Head of caudate nucleus (tissue), 42 donors: ENCODE data around the gene GKN1.
A peak's percentile ranks its signal among the peaks of the same experiment; 100 is the strongest.

Experiments used
- DNase-seq, 42 donors: peaks; one replicate each; pipeline versions ENCODE4 v3.0.0 to v3.0.0-alpha.2; 2020 to 2021; ENCODE audit warnings: mixed read lengths in 7 of 42
- intact Hi-C: fragments of 100-400 bp; cut with DNase I; formaldehyde crosslinking; loops from one replicate; pipeline ENCODE4 v1.15.0; 2022

GKN1 gene

GRCh38 chr2:68974251-68974650, at the start of gene GKN1:
GKN1 (plus strand) TSS chr2:68974636; CDS start chr2:68974678, 42 bp downstream.
- no peak for DNase-seq
- intact Hi-C loops: no loop called here

- peak in 22 of 42 donors; percentile 14 to 73 (median 50) for DNase-seq
- intact Hi-C loops: loop anchor here (10.0 kb wide), 1 partner anchor 461 kb away; the partner anchor contains the start of genes APLF and FBXO48
Observed at GRCh38 chr2:68925295-68925896, 49.0 kb upstream of the GKN1 start.

GRCh38 chr2:68926796-68927195, 47.6 kb upstream of the GKN1 start:
- intact Hi-C loops: loop anchor here (10.0 kb wide), 1 partner anchor 462 kb away; the partner anchor contains the start of genes APLF and FBXO48
- DNase-seq: peak in 1 of 42 donors; percentile 31

- intact Hi-C loops: no loop called here
- no peak for DNase-seq
Observed at GRCh38 chr2:68931149-68931711, 43.2 kb upstream of the GKN1 start.

GRCh38 chr2:68931799-68932198, 42.6 kb upstream of the GKN1 start:
- DNase-seq: peak in 1 of 42 donors; percentile 12
- intact Hi-C loops: no loop called here

GRCh38 chr2:68932402-68932801, 42.0 kb upstream of the GKN1 start:
- intact Hi-C loops: no loop called here
- peak in 1 of 42 donors; percentile 13 for DNase-seq

- peak in 1 of 42 donors; percentile 14 for DNase-seq
- intact Hi-C loops: no loop called here
Observed at GRCh38 chr2:68934021-68934420, 40.4 kb upstream of the GKN1 start.

- intact Hi-C loops: no loop called here
- DNase-seq: peak in 1 of 42 donors; percentile 26
Observed at GRCh38 chr2:68935471-68935870, 39.0 kb upstream of the GKN1 start.

- intact Hi-C loops: no loop called here
Observed at GRCh38 chr2:68936427-68936826, 38.0 kb upstream of the GKN1 start.

GRCh38 chr2:68936889-68937288, 37.5 kb upstream of the GKN1 start:
- intact Hi-C loops: no loop called here
- DNase-seq: peak in 1 of 42 donors; percentile 13

More at GRCh38 chr2:68936427-68936826, 38.0 kb upstream of the GKN1 start:
- peak in 1 of 42 donors; percentile 21 for DNase-seq

- DNase-seq: peak in 1 of 42 donors; percentile 28
- intact Hi-C loops: no loop called here
Observed at GRCh38 chr2:68937346-68938055, 36.9 kb upstream of the GKN1 start.

- intact Hi-C loops: no loop called here
- no peak for DNase-seq
Observed at GRCh38 chr2:68938938-68939337, 35.5 kb upstream of the GKN1 start.

- intact Hi-C loops: no loop called here
- no peak for DNase-seq
Observed at GRCh38 chr2:68939962-68940361, 34.5 kb upstream of the GKN1 start.

GRCh38 chr2:68940369-68940768, 34.1 kb upstream of the GKN1 start:
- intact Hi-C loops: no loop called here
- no peak for DNase-seq

- intact Hi-C loops: no loop called here
- no peak for DNase-seq
Observed at GRCh38 chr2:68942827-68943226, 31.6 kb upstream of the GKN1 start.

- intact Hi-C loops: no loop called here
- peak in 37 of 42 donors; percentile 6 to 84 (median 57) for DNase-seq
Observed at GRCh38 chr2:68943581-68944568, 30.6 kb upstream of the GKN1 start.

- intact Hi-C loops: no loop called here
- DNase-seq: no peak
Observed at GRCh38 chr2:68946117-68946516, 28.3 kb upstream of the GKN1 start.

GRCh38 chr2:68948710-68949109, 25.7 kb upstream of the GKN1 start:
- intact Hi-C loops: no loop called here
- no peak for DNase-seq

- intact Hi-C loops: no loop called here
- DNase-seq: no peak
Observed at GRCh38 chr2:68951899-68952298, 22.5 kb upstream of the GKN1 start.
